IMR-90 (cell line): ENCODE data around the gene PRKAR1B. TPM values are rescaled to one million over a fixed set of nuclear protein-coding genes. Genes with fewer than 3 reads are reported as not detected.

Experiments
- ATAC-seq: fragments of 200-7000 bp; cut with Tn5 transposase; 2 replicates; pipeline ENCODE4 v1.9.1; 2020; ENCODE audit warnings: low read depth, mild to moderate bottlenecking, moderate library complexity
- BruUV-seq: library from RNA; stranded (reverse); fragments of 400-500 nt; replicated peaks from 2 replicates; lab custom pipeline; 2021; lab: Mats Ljungman, UMichigan
- CTCF ChIA-PET: fragments of 300-600 bp; formaldehyde crosslinking; extraction: SDS; loops from one replicate; lab custom pipeline; 2021; ENCODE audit warnings: antibody characterized with exemption; lab: Yijun Ruan, JAX
- POLR2A ChIA-PET: fragments of 300-600 bp; sonication (Branson Sonifier 250); formaldehyde crosslinking; loops from one replicate; lab custom pipeline; 2022; ENCODE audit warnings: antibody characterized with exemption; ENCODE audit not compliant: unreplicated experiment; lab: Charles Lee
- DNase-seq: peaks from one replicate; pipeline ENCODE4 v3.0.0; 2013
- H2AFZ ChIP-seq: replicated peaks from 2 replicates; pipeline ENCODE3; 2013; ENCODE audit warnings: low read length, mild to moderate bottlenecking; ENCODE audit not compliant: poor library complexity
- H2AK5ac ChIP-seq: 2 replicates; pipeline ENCODE4 v1.6.1; 2013; ENCODE audit warnings: low read depth, low read length, inconsistent platforms
- H2AK9ac ChIP-seq: replicated peaks from 2 replicates; pipeline ENCODE3; 2013; ENCODE audit warnings: mild to moderate bottlenecking, low read depth, low read length, moderate library complexity; ENCODE audit not compliant: poor library complexity
- H2BK120ac ChIP-seq: 2 replicates; pipeline ENCODE4 v1.6.1; 2013; ENCODE audit warnings: low read depth, low read length, inconsistent platforms
- H2BK15ac ChIP-seq: 3 replicates; pipeline ENCODE4 v1.6.1; 2013; ENCODE audit warnings: low read depth, low read length, inconsistent platforms
- H2BK20ac ChIP-seq: 2 replicates; pipeline ENCODE4 v1.6.1; 2013; ENCODE audit warnings: low read depth, mild to moderate bottlenecking, inconsistent platforms, low read length, moderate library complexity
- H2BK5ac ChIP-seq: 2 replicates; pipeline ENCODE4 v1.6.1; 2013; ENCODE audit warnings: mild to moderate bottlenecking, low read depth, low read length, inconsistent platforms; ENCODE audit not compliant: poor library complexity, severe bottlenecking
- H3K14ac ChIP-seq: replicated peaks from 2 replicates; pipeline ENCODE4 v1.6.1; 2013; ENCODE audit warnings: low read depth, low read length, inconsistent platforms
- H3K18ac ChIP-seq: 2 replicates; pipeline ENCODE4 v1.6.1; 2013; ENCODE audit warnings: low read depth, low read length, control low read depth
- H3K23ac ChIP-seq: 2 replicates; pipeline ENCODE4 v1.6.1; 2013; ENCODE audit warnings: low read depth, low read length, inconsistent platforms
- H3K27ac ChIP-seq: 2 replicates; pipeline ENCODE4 v1.5.1; 2013; ENCODE audit warnings: mild to moderate bottlenecking, control low read depth, low read length; ENCODE audit not compliant: insufficient read depth
- H3K27me3 ChIP-seq: 2 replicates; pipeline ENCODE4 v1.6.1; 2013; ENCODE audit warnings: low read length; ENCODE audit not compliant: control insufficient read depth, insufficient read depth
- H3K36me3 ChIP-seq: 2 replicates; pipeline ENCODE4 v1.6.1; 2013; ENCODE audit warnings: low read length, mixed read lengths; ENCODE audit not compliant: control insufficient read depth, insufficient read depth
- H3K4ac ChIP-seq: 2 replicates; pipeline ENCODE4 v1.6.1; 2013; ENCODE audit warnings: low read depth, low read length, inconsistent platforms
- H3K4me1 ChIP-seq: 2 replicates; pipeline ENCODE4 v1.6.1; 2013; ENCODE audit warnings: low read length, mixed read lengths; ENCODE audit not compliant: control insufficient read depth, insufficient read depth
- H3K4me2 ChIP-seq: 2 replicates; pipeline ENCODE4 v1.6.1; 2013; ENCODE audit warnings: low read depth, mild to moderate bottlenecking, control low read depth, low read length, moderate library complexity
- H3K4me3 ChIP-seq: 2 replicates; pipeline ENCODE4 v1.5.1; 2013; ENCODE audit warnings: low read depth, mild to moderate bottlenecking, control low read depth, low read length, moderate library complexity; ENCODE audit not compliant: insufficient read depth
- H3K56ac ChIP-seq: 2 replicates; pipeline ENCODE4 v1.6.1; 2013; ENCODE audit warnings: low read length, inconsistent platforms; ENCODE audit not compliant: insufficient read depth; ENCODE audit errors: extremely low read depth
- H3K79me1 ChIP-seq, 2 experiments: 2 replicates each; pipeline ENCODE4 v1.6.1; 2013; ENCODE audit warnings: low read length in 2 of 2, inconsistent platforms in 1 of 2, low read depth in 1 of 2
- H3K9ac ChIP-seq: 2 replicates; pipeline ENCODE4 v1.6.1; 2013; ENCODE audit warnings: low read depth, low read length, control low read depth
- H3K9me1 ChIP-seq: 2 replicates; pipeline ENCODE4 v1.6.1; 2013; ENCODE audit warnings: low read length, inconsistent platforms; ENCODE audit not compliant: insufficient read depth
- H3K9me3 ChIP-seq: 2 replicates; pipeline ENCODE4 v1.6.1; 2013; ENCODE audit warnings: low read length; ENCODE audit not compliant: control insufficient read depth, insufficient read depth
- H4K20me1 ChIP-seq: 2 replicates; pipeline ENCODE4 v1.6.1; 2013; ENCODE audit warnings: low read length, inconsistent platforms; ENCODE audit not compliant: insufficient read depth
- H4K5ac ChIP-seq: 2 replicates; pipeline ENCODE4 v1.6.1; 2013; ENCODE audit warnings: mild to moderate bottlenecking, low read depth, low read length, control low read depth
- H4K8ac ChIP-seq, 2 experiments: 2 replicates each; pipeline ENCODE4 v1.6.1; 2013; ENCODE audit warnings: low read depth in 2 of 2, low read length in 2 of 2, control low read depth in 1 of 2, inconsistent platforms in 1 of 2
- H4K91ac ChIP-seq: 2 replicates; pipeline ENCODE4 v1.6.1; 2013; ENCODE audit warnings: low read depth, low read length, inconsistent platforms; ENCODE audit not compliant: insufficient read depth
- BHLHE40 ChIP-seq: fragments of 150-350 bp; IDR thresholded peaks from 2 replicates; pipeline ENCODE4 v1.6.1; 2016; ENCODE audit warnings: mild to moderate bottlenecking, low read depth, low read length
- CEBPB ChIP-seq: IDR thresholded peaks from 2 replicates; pipeline ENCODE4 v1.6.1; 2012; ENCODE audit warnings: low read depth, low read length, improper control_type of control experiment
- CHD1 ChIP-seq: IDR thresholded peaks from 2 replicates; pipeline ENCODE4 v1.6.1; 2012; ENCODE audit warnings: low read depth, low read length, improper control_type of control experiment
- MAFK ChIP-seq: IDR thresholded peaks from 2 replicates; pipeline ENCODE4 v1.6.1; 2012; ENCODE audit warnings: low read depth, low read length, improper control_type of control experiment
- MAZ ChIP-seq: IDR thresholded peaks from 2 replicates; pipeline ENCODE4 v1.6.1; 2012; ENCODE audit warnings: low read depth, mild to moderate bottlenecking, low read length, improper control_type of control experiment, moderate library complexity, borderline replicate concordance
- MXI1 ChIP-seq: IDR thresholded peaks from 2 replicates; pipeline ENCODE4 v1.6.1; 2012; ENCODE audit warnings: low read depth, mild to moderate bottlenecking, low read length, moderate library complexity, borderline replicate concordance
- NFE2L2 ChIP-seq: fragments of 150-350 bp; IDR thresholded peaks from 2 replicates; pipeline ENCODE4 v1.6.1; 2016; ENCODE audit warnings: low read depth, mild to moderate bottlenecking, low read length
- POLR2A ChIP-seq: IDR thresholded peaks from 2 replicates; pipeline ENCODE4 v1.6.1; 2012; ENCODE audit warnings: mild to moderate bottlenecking, low read depth, low read length
- RAD21 ChIP-seq: IDR thresholded peaks from 2 replicates; pipeline ENCODE4 v1.6.1; 2012; ENCODE audit warnings: low read length, improper control_type of control experiment
- RCOR1 ChIP-seq: IDR thresholded peaks from 2 replicates; pipeline ENCODE4 v1.6.1; 2012; ENCODE audit warnings: mild to moderate bottlenecking, low read length, improper control_type of control experiment; ENCODE audit not compliant: insufficient replicate concordance
- RFX5 ChIP-seq: IDR thresholded peaks from 2 replicates; pipeline ENCODE4 v1.8.0; 2012; ENCODE audit warnings: low read depth, mild to moderate bottlenecking, low read length, moderate library complexity
- SMC3 ChIP-seq: fragments of 150-350 bp; IDR thresholded peaks from 2 replicates; pipeline ENCODE4 v1.6.1; 2016; ENCODE audit warnings: low read depth, mild to moderate bottlenecking, antibody characterized with exemption, low read length, moderate library complexity
- WGBS, 2 experiments: methylation state at CpG; one replicate each; pipeline versions ENCODE4 v1.1.5 to v1.1.7; 2013; ENCODE audit warnings: missing lambda C conversion rate in 2 of 2; ENCODE audit not compliant: insufficient read length in 1 of 2; ENCODE audit errors: extremely low coverage in 2 of 2; 5-methylcytosine and 5-hydroxymethylcytosine counted together
- dilution Hi-C: fragments of 300-500 bp; cut with HindIII; formaldehyde crosslinking; loops from one replicate; pipeline ENCODE4 v1.14.3; 2018; ENCODE audit warnings: low sequenced_read_pairs; ENCODE audit not compliant: unreplicated experiment
- in situ Hi-C: fragments of 300-500 bp; cut with MboI; formaldehyde crosslinking; loops from 3 replicates; pipeline ENCODE4 v1.14.3; 2019; ENCODE audit warnings: low sequenced_read_pairs, inconsistent platforms, mixed read lengths
- intact Hi-C: fragments of 100-400 bp; cut with micrococcal nuclease; formaldehyde crosslinking; loops from 2 replicates; pipeline ENCODE4 v1.10.0; 2022
- polyA plus RNA-seq, 3 experiments: library from polyadenylated mRNA; depleted of rRNA; stranded (reverse); fragments of >200 nt; gene quantifications; 2 replicates each; pipeline ENCODE4 v1.2.3, GENCODE V29; 2012; ENCODE audit warnings: low replicate concordance in 1 of 3
- total RNA-seq: library from RNA; depleted of rRNA; stranded (reverse); fragments of >200 nt; gene quantifications from 2 replicates; pipeline ENCODE4 v1.2.3, GENCODE V29; 2012
- TF ChIP-seq, protein P1 (sequence below): fragments of 150-350 bp; IDR thresholded peaks from 2 replicates; pipeline ENCODE4 v1.6.1; 2016; ENCODE audit warnings: low read depth, mild to moderate bottlenecking, low read length, moderate library complexity, borderline replicate concordance
- TF ChIP-seq, protein P2 (sequence below): conservative IDR thresholded peaks from 2 replicates; pipeline ENCODE4 v1.5.1; 2012; ENCODE audit warnings: mild to moderate bottlenecking, low read depth, low read length, improper control_type of control experiment
- TF ChIP-seq, protein P3 (sequence below): fragments of 150-350 bp; IDR thresholded peaks from 2 replicates; pipeline ENCODE4 v1.6.1; 2017; ENCODE audit warnings: mild to moderate bottlenecking, antibody characterized with exemption, low read length, low read depth

Gene PRKAR1B
- total and polyA plus RNA-seq, 2 of the 4 experiments (the other 2 are of a cell fraction), result 15.2 to 20.2 TPM

DNA sequence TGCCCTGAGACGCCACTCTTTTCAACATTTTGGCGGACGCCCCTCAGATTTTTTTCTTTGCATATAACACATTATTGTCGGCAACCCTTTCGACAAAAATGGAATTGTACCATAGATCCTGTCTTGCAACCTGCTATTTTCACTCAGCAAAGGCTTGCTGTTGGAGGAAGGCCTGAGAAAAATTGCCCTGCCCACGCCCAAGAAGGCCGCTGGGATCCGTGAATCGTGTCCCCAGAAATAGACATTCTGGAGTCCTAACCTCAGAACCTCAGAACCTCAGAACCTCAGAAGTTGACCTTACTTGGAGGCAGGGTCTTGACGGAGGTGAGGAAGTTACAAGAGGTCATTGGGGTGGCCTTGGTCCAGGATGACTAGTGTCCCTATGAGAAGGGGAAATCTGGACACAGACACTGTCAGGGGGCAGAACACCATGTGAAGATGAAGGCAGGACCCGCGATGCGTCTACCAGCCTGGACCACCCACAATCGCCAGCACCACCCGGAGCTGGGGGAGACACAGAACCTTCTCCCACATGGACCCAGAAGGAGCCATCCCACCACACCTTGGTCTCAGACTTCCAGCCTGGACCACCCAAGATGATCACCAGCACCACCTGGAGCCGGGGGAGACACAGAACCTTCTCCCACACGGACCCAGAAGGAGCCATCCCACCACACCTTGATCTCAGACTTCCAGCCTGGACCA is 19.6 kb downstream of the PRKAR1B start:
- no peak overlapping the region for H3K18ac ChIP-seq
- WGBS, 2 experiments, result 100% methylated on average over 3 of the region's 17 CpGs; no CpG with 5 or more reads in 1 of the 2 experiments
- DNase-seq (no peak), ATAC-seq (no peak)
- no peaks in the 10 kb centered on the region; the same call in 1 of the 2 replicates for H3K9me1 ChIP-seq
- H4K91ac ChIP-seq, result no peak overlapping the region
- no peak overlapping the region for H3K4ac ChIP-seq
- H3K4me2 ChIP-seq, result no peak overlapping the region
- no peak overlapping the region for H2BK15ac ChIP-seq
- no peak overlapping the region for H2AK5ac ChIP-seq
- no peak overlapping the region for H3K4me3 ChIP-seq
- no peak overlapping the region for H2BK5ac ChIP-seq
- intact Hi-C loops (no loop called here), dilution Hi-C loops (no loop called here), in situ Hi-C loops (no loop called here)
- no peaks in the 10 kb centered on the region for H3K79me1 ChIP-seq
- ChIA-PET CTCF (no interaction called here), POLR2A (no interaction called here)
- no peak overlapping the region for H4K8ac ChIP-seq
- H4K20me1 ChIP-seq, result no peaks in the 10 kb centered on the region
- H3K56ac ChIP-seq, result no peak overlapping the region
- no peak overlapping the region for H2AK9ac ChIP-seq
- H3K27ac ChIP-seq, result no peak overlapping the region
- no peak overlapping the region for H3K9ac ChIP-seq
- no peak overlapping the region for H2BK120ac ChIP-seq
- 0 out of 2 replicates have a peak, but pooled peaks cover 1% of the 10 kb centered on the region for H3K36me3 ChIP-seq
- 0 out of 2 replicates have a peak, but pooled peaks cover 1% of the 10 kb centered on the region for H3K4me1 ChIP-seq
- no peak overlapping the region for H2AFZ ChIP-seq
- H2BK20ac ChIP-seq, result no peak overlapping the region
- no peak overlapping the region for H3K14ac ChIP-seq
- BruUV-seq, result no TSS peak
- 0 out of 2 replicates have a peak, but pooled peaks cover 3% of the 10 kb centered on the region for H3K9me3 ChIP-seq
- no peaks in the 10 kb centered on the region; the same call in 1 of the 2 replicates for H3K27me3 ChIP-seq
- no peak overlapping the region for H3K23ac ChIP-seq
- no peak overlapping the region for H4K5ac ChIP-seq
- TF ChIP-seq MXI1, result no peak
- TF ChIP-seq, protein P1, sequence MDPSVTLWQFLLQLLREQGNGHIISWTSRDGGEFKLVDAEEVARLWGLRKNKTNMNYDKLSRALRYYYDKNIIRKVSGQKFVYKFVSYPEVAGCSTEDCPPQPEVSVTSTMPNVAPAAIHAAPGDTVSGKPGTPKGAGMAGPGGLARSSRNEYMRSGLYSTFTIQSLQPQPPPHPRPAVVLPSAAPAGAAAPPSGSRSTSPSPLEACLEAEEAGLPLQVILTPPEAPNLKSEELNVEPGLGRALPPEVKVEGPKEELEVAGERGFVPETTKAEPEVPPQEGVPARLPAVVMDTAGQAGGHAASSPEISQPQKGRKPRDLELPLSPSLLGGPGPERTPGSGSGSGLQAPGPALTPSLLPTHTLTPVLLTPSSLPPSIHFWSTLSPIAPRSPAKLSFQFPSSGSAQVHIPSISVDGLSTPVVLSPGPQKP, result no peak
- TF ChIP-seq, protein P2, sequence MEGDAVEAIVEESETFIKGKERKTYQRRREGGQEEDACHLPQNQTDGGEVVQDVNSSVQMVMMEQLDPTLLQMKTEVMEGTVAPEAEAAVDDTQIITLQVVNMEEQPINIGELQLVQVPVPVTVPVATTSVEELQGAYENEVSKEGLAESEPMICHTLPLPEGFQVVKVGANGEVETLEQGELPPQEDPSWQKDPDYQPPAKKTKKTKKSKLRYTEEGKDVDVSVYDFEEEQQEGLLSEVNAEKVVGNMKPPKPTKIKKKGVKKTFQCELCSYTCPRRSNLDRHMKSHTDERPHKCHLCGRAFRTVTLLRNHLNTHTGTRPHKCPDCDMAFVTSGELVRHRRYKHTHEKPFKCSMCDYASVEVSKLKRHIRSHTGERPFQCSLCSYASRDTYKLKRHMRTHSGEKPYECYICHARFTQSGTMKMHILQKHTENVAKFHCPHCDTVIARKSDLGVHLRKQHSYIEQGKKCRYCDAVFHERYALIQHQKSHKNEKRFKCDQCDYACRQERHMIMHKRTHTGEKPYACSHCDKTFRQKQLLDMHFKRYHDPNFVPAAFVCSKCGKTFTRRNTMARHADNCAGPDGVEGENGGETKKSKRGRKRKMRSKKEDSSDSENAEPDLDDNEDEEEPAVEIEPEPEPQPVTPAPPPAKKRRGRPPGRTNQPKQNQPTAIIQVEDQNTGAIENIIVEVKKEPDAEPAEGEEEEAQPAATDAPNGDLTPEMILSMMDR, result no peak
- TF ChIP-seq POLR2A, result no peak
- no peak for TF ChIP-seq CEBPB
- no peak for TF ChIP-seq MAFK
- TF ChIP-seq, protein P3, sequence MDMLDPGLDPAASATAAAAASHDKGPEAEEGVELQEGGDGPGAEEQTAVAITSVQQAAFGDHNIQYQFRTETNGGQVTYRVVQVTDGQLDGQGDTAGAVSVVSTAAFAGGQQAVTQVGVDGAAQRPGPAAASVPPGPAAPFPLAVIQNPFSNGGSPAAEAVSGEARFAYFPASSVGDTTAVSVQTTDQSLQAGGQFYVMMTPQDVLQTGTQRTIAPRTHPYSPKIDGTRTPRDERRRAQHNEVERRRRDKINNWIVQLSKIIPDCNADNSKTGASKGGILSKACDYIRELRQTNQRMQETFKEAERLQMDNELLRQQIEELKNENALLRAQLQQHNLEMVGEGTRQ, result no peak
- no peak for TF ChIP-seq RAD21
- no peak for TF ChIP-seq SMC3
- TF ChIP-seq MAZ, result no peak
- no peak for TF ChIP-seq RFX5
- no peak for TF ChIP-seq RCOR1
- TF ChIP-seq CHD1, result no peak
- TF ChIP-seq NFE2L2, result no peak
- TF ChIP-seq BHLHE40, result no peak
